ENCODE results near the gene NSL1.

GRCh38 chr1:212752934-212753497 lies 38.6 kb downstream of the NSL1 start:
- TF ChIP-seq CTCF (IDR thresholded peaks at IDR 0.05) (no peak), ZFX (IDR thresholded peaks at IDR 0.05; ENCODE audit: borderline replicate concordance) (no peak)

All from 22Rv1 (cell line).